H9 (cell line): ENCODE results near the gene LRRTM2. TPM values are rescaled to one million over a fixed set of nuclear protein-coding genes. Genes with fewer than 3 reads are reported as not detected.
A peak's percentile ranks its signal among the peaks of the same experiment; 100 is the strongest.

ENCODE experiments used
- DNase-seq: peaks from one replicate; pipeline ENCODE4 v3.0.0-alpha.2; 2017
- H2AFZ ChIP-seq: one replicate; pipeline ENCODE4 v1.6.1; 2013; ENCODE audit warnings: mild to moderate bottlenecking, low read length, control low read depth, moderate library complexity
- H2AK5ac ChIP-seq: 2 replicates; pipeline ENCODE4 v1.6.1; 2013; ENCODE audit warnings: low read length, control low read depth, mixed read lengths; ENCODE audit not compliant: insufficient read length
- H2BK120ac ChIP-seq: one replicate; pipeline ENCODE4 v1.6.1; 2013; ENCODE audit warnings: low read depth, mild to moderate bottlenecking, low read length, control low read depth, inconsistent platforms; ENCODE audit not compliant: poor library complexity, severe bottlenecking
- H2BK12ac ChIP-seq: 2 replicates; pipeline ENCODE4 v1.6.1; 2013; ENCODE audit warnings: low read length, control low read depth, mixed read lengths, low read depth; ENCODE audit not compliant: insufficient read length
- H2BK15ac ChIP-seq: 2 replicates; pipeline ENCODE4 v1.6.1; 2013; ENCODE audit warnings: low read depth, low read length, control low read depth
- H2BK20ac ChIP-seq: one replicate; pipeline ENCODE4 v1.6.1; 2013; ENCODE audit warnings: low read depth, mild to moderate bottlenecking, low read length, control low read depth, inconsistent platforms; ENCODE audit not compliant: poor library complexity, severe bottlenecking
- H2BK5ac ChIP-seq: 2 replicates; pipeline ENCODE4 v1.6.1; 2013; ENCODE audit warnings: low read length, control low read depth, mixed read lengths; ENCODE audit not compliant: insufficient read length
- H3K14ac ChIP-seq: 2 replicates; pipeline ENCODE4 v1.6.1; 2013; ENCODE audit warnings: low read length, control low read depth; ENCODE audit not compliant: insufficient read depth
- H3K18ac ChIP-seq: 2 replicates; pipeline ENCODE4 v1.6.1; 2013; ENCODE audit warnings: low read depth, mild to moderate bottlenecking, mixed read lengths, low read length, control low read depth; ENCODE audit not compliant: insufficient read length
- H3K23ac ChIP-seq: 2 replicates; pipeline ENCODE4 v1.6.1; 2013; ENCODE audit warnings: low read length, control low read depth, mixed read lengths, low read depth; ENCODE audit not compliant: insufficient read length
- H3K23me2 ChIP-seq: 2 replicates; pipeline ENCODE4 v1.6.1; 2013; ENCODE audit warnings: low read depth, mild to moderate bottlenecking, mixed read lengths, low read length, control low read depth; ENCODE audit not compliant: insufficient read length, poor library complexity, severe bottlenecking
- H3K27ac ChIP-seq: 2 replicates; pipeline ENCODE4 v1.5.1; 2013; ENCODE audit warnings: low read length, control low read depth, mixed read lengths, low read depth; ENCODE audit not compliant: insufficient read length
- H3K27me3 ChIP-seq: 2 replicates; pipeline ENCODE4 v1.6.1; 2013; ENCODE audit warnings: low read length, control low read depth, inconsistent platforms; ENCODE audit not compliant: insufficient read depth
- H3K4ac ChIP-seq: 2 replicates; pipeline ENCODE4 v1.6.1; 2013; ENCODE audit warnings: low read depth, mild to moderate bottlenecking, control low read depth, inconsistent platforms, low read length, moderate library complexity
- H3K4me1 ChIP-seq: 2 replicates; pipeline ENCODE4 v1.6.1; 2013; ENCODE audit warnings: low read length, control low read depth, inconsistent platforms; ENCODE audit not compliant: insufficient read depth
- H3K4me2 ChIP-seq: 2 replicates; pipeline ENCODE4 v1.6.1; 2013; ENCODE audit warnings: low read length, control low read depth, mixed read lengths; ENCODE audit not compliant: insufficient read length, insufficient read depth
- H3K56ac ChIP-seq: 2 replicates; pipeline ENCODE4 v1.6.1; 2013; ENCODE audit warnings: low read depth, mild to moderate bottlenecking, mixed read lengths, low read length, control low read depth; ENCODE audit not compliant: insufficient read length
- H3K79me1 ChIP-seq: 2 replicates; pipeline ENCODE4 v1.6.1; 2013; ENCODE audit warnings: low read depth, mild to moderate bottlenecking, moderate library complexity, low read length, control low read depth, inconsistent platforms; ENCODE audit not compliant: insufficient read depth, poor library complexity, severe bottlenecking
- H3K79me2 ChIP-seq: 2 replicates; pipeline ENCODE4 v1.6.1; 2013; ENCODE audit warnings: low read length, control low read depth, inconsistent platforms; ENCODE audit not compliant: insufficient read depth
- H3K9ac ChIP-seq: 2 replicates; pipeline ENCODE4 v1.6.1; 2013; ENCODE audit warnings: low read length, control low read depth, mixed read lengths; ENCODE audit not compliant: insufficient read length; ENCODE audit errors: extremely low read depth
- H3K9me3 ChIP-seq: one replicate; pipeline ENCODE4 v1.6.1; 2013; ENCODE audit warnings: low read depth, low read length, inconsistent platforms; ENCODE audit not compliant: control insufficient read depth
- H3T11ph ChIP-seq: one replicate; pipeline ENCODE4 v1.6.1; 2013; ENCODE audit warnings: mild to moderate bottlenecking, low read length, control low read depth, inconsistent platforms
- H4K20me1 ChIP-seq: one replicate; pipeline ENCODE4 v1.6.1; 2013; ENCODE audit not compliant: control insufficient read depth, insufficient read length, insufficient read depth
- H4K5ac ChIP-seq: 2 replicates; pipeline ENCODE4 v1.6.1; 2013; ENCODE audit warnings: low read depth, mild to moderate bottlenecking, mixed read lengths, low read length, control low read depth; ENCODE audit not compliant: insufficient read length
- H4K8ac ChIP-seq: replicated peaks from 2 replicates; pipeline ENCODE4 v1.6.1; 2013; ENCODE audit warnings: low read length, control low read depth, mixed read lengths, low read depth; ENCODE audit not compliant: insufficient read length
- H4K91ac ChIP-seq: 2 replicates; pipeline ENCODE4 v1.6.1; 2013; ENCODE audit warnings: low read depth, mild to moderate bottlenecking, moderate library complexity, mixed read lengths, low read length, control low read depth; ENCODE audit not compliant: insufficient read length
- H3K27ac Mint-ChIP-seq, 3 experiments: 2 replicates in 2 of 3; 3 replicates in 1 of 3; pipeline ENCODE4 v1.8.0; 2020 to 2021; ENCODE audit warnings: mixed read lengths in 3 of 3, mild to moderate bottlenecking in 1 of 3, moderate library complexity in 1 of 3
- H3K27me3 Mint-ChIP-seq: 2 replicates; pipeline ENCODE4 v1.8.0; 2021; ENCODE audit warnings: low read depth, mild to moderate bottlenecking, moderate library complexity, mixed read lengths
- H3K36me3 Mint-ChIP-seq, 3 experiments: 2 replicates in 2 of 3; 3 replicates in 1 of 3; pipeline ENCODE4 v1.8.0; 2020 to 2021; ENCODE audit warnings: low read depth in 3 of 3, mixed read lengths in 3 of 3; ENCODE audit not compliant: insufficient read depth in 1 of 3
- H3K4me1 Mint-ChIP-seq, 2 experiments: 2 replicates each; pipeline ENCODE4 v1.8.0; 2020; ENCODE audit warnings: mixed read lengths in 2 of 2
- H3K4me3 Mint-ChIP-seq, 2 experiments: 2 replicates in 1 of 2; 3 replicates in 1 of 2; pipeline ENCODE4 v1.8.0; 2020 to 2021; ENCODE audit warnings: mild to moderate bottlenecking in 2 of 2, mixed read lengths in 2 of 2, moderate library complexity in 1 of 2
- H3K9me3 Mint-ChIP-seq, 2 experiments: 2 replicates in 1 of 2; 3 replicates in 1 of 2; pipeline ENCODE4 v1.8.0; 2020; ENCODE audit warnings: mild to moderate bottlenecking in 2 of 2, mixed read lengths in 2 of 2, moderate library complexity in 1 of 2
- WGBS: extraction: QIAGEN DNeasy Blood & Tissue Kit; methylation state at CpG from one replicate; pipeline ENCODE4 v1.1.7; 2013; ENCODE audit warnings: missing lambda C conversion rate, low lambda C conversion rate, mixed read lengths; ENCODE audit not compliant: insufficient read length; ENCODE audit errors: extremely low coverage; 5-methylcytosine and 5-hydroxymethylcytosine counted together
- total RNA-seq: library from RNA; stranded (reverse); gene quantifications from 2 replicates; pipeline ENCODE4 v1.2.1, GENCODE V29; 2021
- TF ChIP-seq, protein P1 (sequence below): fragments of 200-600 bp; sonication (generic); conservative IDR thresholded peaks from 3 replicates; pipeline ENCODE4 v1.8.0; 2021; ENCODE audit warnings: antibody characterized with exemption, mild to moderate bottlenecking

The LRRTM2 gene
- total RNA-seq, 1 experiment from 2014 or later, result not detected

DNA sequence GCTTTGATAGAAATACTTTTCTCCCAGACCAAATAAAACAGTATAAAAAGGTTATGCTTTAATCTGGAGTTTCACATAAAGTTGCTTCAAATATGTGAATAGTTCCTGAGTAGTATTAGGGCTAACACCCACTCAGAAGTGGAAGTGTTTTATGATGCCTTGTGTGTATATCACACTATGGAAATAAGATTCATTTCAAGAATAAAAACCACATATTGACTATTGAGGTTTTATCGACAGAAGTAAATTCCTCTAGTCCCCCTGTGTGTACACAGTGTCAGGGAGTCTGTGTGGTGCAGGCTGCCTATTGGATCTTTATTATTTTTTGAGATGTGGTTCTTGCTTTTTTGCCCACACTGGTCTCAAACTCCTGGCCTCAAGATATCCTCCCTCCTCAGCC lies 20.8 kb upstream of the LRRTM2 start:
- no peak overlapping the region for H3K4me3 Mint-ChIP-seq
- Histone ChIP-seq H3K23me2 (no peaks in the 10 kb centered on the region), H3K27ac (no peak overlapping the region), H3K79me1 (peaks cover 4% of the 10 kb centered on the region), H3K79me2 (no peaks in the 10 kb centered on the region), H3K56ac (no peak overlapping the region), H2BK12ac (no peak overlapping the region), H4K91ac (no peak overlapping the region), H3K14ac (no peak overlapping the region), H3K27me3 (no peaks in the 10 kb centered on the region), H2BK20ac (no peak overlapping the region), H4K8ac (no peak overlapping the region), H3K9me3 (peaks cover 2% of the 10 kb centered on the region), H2BK5ac (no peak overlapping the region), H3T11ph (no peak overlapping the region), H2BK15ac (no peak overlapping the region), H3K4me1 (no peaks in the 10 kb centered on the region), H2AFZ (no peak overlapping the region), H2BK120ac (no peak overlapping the region), H3K18ac (no peak overlapping the region), H2AK5ac (no peak overlapping the region), H3K4ac (no peak overlapping the region), H3K23ac (no peak overlapping the region), H3K4me2 (no peak overlapping the region), H4K5ac (no peak overlapping the region), H3K9ac (no peak overlapping the region), H4K20me1 (no peaks in the 10 kb centered on the region)
- TF ChIP-seq, protein P1, sequence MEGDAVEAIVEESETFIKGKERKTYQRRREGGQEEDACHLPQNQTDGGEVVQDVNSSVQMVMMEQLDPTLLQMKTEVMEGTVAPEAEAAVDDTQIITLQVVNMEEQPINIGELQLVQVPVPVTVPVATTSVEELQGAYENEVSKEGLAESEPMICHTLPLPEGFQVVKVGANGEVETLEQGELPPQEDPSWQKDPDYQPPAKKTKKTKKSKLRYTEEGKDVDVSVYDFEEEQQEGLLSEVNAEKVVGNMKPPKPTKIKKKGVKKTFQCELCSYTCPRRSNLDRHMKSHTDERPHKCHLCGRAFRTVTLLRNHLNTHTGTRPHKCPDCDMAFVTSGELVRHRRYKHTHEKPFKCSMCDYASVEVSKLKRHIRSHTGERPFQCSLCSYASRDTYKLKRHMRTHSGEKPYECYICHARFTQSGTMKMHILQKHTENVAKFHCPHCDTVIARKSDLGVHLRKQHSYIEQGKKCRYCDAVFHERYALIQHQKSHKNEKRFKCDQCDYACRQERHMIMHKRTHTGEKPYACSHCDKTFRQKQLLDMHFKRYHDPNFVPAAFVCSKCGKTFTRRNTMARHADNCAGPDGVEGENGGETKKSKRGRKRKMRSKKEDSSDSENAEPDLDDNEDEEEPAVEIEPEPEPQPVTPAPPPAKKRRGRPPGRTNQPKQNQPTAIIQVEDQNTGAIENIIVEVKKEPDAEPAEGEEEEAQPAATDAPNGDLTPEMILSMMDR, result no peak
- peak overlapping the region in 1 of 3 experiments; percentile 78; a peak in 2 of 7 replicates for H3K27ac Mint-ChIP-seq
- H3K4me1 Mint-ChIP-seq, result peaks cover 2% of the 10 kb centered on the region in 2 experiments; a peak in 1 of 4 replicates
- H3K27me3 Mint-ChIP-seq, result no peaks in the 10 kb centered on the region
- peaks cover 3% of the 10 kb centered on the region in 2 experiments; a peak in 4 of 5 replicates for H3K9me3 Mint-ChIP-seq
- peaks cover 17 to 49% (median 32%) of the 10 kb centered on the region in 3 experiments for H3K36me3 Mint-ChIP-seq
- no CpG with 5 or more reads among the region's 1 CpG for WGBS
- no peak for DNase-seq
